ENCODE data around the gene RDX.
"Not testable (repeated sequence)": the region's sequence is repeated elsewhere in the genome, so short reads cannot be mapped to it uniquely, and the experiment has no call there.

The RDX gene

DNA sequence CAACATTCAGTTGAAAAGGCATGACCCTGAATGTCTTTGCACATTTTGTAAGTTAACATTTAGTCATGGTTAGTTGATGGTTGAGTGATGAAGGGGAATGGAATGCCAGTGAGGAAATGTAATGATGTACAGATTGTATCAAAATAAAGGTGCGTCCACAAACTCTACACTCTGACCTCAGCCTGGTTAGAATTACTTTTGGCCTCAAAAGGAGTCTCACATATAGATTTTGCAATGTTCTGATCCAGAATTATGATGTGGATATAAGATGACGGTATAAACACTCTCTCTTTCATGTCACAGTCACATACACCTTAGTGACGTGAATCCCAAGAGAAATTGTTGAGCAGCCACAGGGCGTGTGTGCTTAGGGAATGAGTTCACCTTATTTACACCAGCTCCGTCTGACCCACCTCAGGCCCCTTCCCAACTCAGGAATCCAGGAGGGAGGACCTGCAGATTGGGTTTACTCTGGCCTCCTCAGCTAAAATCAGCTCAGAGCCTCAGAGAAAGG lies 100.1 kb downstream of the RDX start:
- DNase-seq (ENCODE audit: extremely low read depth, low read depth) = peak; percentile 20
- no peak overlapping the region for H3K4me3 ChIP-seq (replicated peaks; ENCODE audit: low read depth, low read length)
- TF ChIP-seq, protein P1, sequence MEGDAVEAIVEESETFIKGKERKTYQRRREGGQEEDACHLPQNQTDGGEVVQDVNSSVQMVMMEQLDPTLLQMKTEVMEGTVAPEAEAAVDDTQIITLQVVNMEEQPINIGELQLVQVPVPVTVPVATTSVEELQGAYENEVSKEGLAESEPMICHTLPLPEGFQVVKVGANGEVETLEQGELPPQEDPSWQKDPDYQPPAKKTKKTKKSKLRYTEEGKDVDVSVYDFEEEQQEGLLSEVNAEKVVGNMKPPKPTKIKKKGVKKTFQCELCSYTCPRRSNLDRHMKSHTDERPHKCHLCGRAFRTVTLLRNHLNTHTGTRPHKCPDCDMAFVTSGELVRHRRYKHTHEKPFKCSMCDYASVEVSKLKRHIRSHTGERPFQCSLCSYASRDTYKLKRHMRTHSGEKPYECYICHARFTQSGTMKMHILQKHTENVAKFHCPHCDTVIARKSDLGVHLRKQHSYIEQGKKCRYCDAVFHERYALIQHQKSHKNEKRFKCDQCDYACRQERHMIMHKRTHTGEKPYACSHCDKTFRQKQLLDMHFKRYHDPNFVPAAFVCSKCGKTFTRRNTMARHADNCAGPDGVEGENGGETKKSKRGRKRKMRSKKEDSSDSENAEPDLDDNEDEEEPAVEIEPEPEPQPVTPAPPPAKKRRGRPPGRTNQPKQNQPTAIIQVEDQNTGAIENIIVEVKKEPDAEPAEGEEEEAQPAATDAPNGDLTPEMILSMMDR (IDR thresholded peaks at IDR 0.05; ENCODE audit: low read depth, low read length, missing control alignments) = no peak

DNA sequence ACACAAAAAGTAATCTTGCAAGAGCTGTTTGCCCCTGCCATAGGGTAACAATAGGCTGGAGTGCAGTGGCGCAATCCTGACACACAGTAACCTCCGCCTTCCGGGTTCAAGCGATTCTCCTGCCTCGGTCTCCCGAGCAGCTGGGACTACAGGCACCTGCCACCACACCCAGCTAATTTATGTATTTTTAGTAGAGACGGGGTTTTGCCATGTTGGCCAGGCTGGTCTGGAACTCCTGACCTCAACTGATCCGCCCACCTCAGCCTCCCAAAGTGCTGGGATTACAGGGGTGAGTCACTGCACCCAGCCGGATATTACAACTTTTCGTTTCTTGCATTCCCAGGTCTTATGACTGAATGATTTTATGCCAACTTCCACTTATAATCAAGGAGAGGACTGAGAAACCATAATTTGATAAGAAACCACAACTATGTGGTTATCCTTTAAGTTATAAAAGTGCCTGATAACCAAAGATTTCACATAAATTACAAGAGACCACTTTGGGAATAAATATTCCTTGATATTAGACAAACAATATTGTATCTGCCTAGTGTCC lies 102.1 kb downstream of the RDX start:
- H3K4me3 ChIP-seq (replicated peaks; ENCODE audit: low read depth, low read length) = not testable (repeated sequence)
- peak; percentile 33 for DNase-seq (ENCODE audit: extremely low read depth, low read depth)

DNA sequence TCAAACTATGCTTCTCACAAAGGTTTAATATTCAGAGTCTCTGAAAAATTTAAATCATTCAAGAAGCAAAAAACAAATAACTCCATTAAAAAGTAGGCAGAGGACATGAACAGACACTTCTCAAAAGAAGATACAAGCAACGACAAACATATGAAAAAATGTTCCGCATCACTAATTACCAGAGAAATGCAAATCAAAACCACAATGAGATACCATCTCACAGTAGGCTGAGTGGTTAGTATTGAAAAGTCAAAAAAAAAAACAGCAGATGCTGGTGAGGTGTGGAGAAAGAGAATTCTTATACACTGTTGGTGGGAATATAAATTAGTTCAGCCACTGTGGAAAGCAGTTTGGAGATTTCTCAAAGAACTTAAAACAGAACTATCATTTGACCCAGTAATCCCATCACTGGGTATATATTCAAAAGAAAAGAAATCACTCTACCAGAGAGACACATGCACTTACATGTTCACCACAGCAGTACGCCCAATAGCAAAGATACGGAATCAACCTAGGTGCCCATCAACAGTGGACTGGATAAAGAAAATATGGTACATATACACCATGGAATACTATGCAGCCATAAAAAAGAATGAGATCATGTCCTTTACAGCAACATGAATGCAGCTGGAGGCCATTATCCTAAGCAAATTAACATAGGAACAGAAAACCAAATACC lies 103.7 kb downstream of the RDX start:
- DNase-seq (ENCODE audit: extremely low read depth, low read depth); H3K4me3 ChIP-seq (replicated peaks; ENCODE audit: low read depth, low read length): not testable (repeated sequence)

DNA sequence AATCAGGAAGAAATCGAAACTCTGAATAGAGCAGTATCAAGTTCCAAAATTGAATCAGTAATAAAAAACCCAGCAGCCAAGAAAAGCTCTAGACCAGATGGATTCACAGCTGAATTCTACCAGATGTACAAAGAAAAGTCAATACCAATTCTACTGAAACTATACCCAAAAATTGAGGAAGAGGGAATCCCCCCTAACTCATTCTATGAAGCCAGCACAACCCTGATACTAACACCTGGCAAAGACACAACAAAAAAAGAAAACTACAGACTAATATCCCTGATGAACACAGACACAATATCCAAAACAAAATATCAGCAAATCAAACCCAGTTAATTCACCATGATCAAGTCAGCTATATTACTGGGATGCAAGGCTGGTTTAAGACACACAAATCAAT lies 105.5 kb downstream of the RDX start:
- no peak overlapping the region for H3K4me3 ChIP-seq (replicated peaks; ENCODE audit: low read depth, low read length)
- TF ChIP-seq, protein P1 (IDR thresholded peaks at IDR 0.05; ENCODE audit: low read depth, low read length, missing control alignments) = no peak
- no peak for DNase-seq (ENCODE audit: extremely low read depth, low read depth)

DNA sequence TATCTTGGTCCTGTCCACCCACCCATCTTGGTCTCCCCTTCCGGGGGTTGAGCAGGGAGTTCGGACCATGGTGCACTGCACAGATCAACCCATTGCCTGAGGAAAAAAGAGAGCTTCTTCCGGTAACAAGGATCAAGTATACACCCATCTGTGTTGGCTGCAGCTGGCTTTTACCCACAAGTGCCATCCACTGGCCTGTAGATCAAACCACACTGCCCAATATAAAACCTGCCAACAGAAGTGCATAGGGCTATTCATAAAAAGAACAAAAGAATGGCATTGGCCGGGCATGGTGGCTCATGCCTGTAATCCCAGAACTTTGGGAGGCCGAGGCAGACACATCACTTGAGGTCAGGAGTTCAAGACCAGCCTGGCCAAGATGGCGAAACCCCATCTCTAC lies 108.7 kb downstream of the RDX start:
- no peak overlapping the region for H3K4me3 ChIP-seq (replicated peaks; ENCODE audit: low read depth, low read length)
- TF ChIP-seq, protein P1 (IDR thresholded peaks at IDR 0.05; ENCODE audit: low read depth, low read length, missing control alignments) = no peak
- no peak for DNase-seq (ENCODE audit: extremely low read depth, low read depth)

DNA sequence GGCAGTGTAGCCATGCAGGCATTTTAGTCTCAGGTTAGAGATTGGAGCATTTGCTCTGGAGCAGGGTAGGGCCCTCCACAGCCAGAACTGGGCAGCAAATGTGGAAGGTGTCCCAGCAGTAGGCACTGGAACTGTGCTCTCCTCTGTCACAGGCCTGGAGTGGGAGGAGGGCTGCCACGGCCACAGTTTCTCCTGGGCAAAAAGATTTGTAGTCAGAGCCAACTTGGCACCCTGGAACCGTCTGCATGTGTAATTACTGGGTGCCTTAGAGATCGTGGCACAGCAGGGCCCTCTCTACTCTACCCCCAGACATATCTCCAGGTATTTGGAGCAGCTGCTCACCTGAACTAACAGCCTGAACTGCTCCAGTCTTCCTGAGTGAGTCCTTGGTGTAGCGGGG lies 109.5 kb downstream of the RDX start:
- no peak overlapping the region for H3K4me3 ChIP-seq (replicated peaks; ENCODE audit: low read depth, low read length)
- TF ChIP-seq, protein P1 (IDR thresholded peaks at IDR 0.05; ENCODE audit: low read depth, low read length, missing control alignments) = no peak
- DNase-seq (ENCODE audit: extremely low read depth, low read depth) = no peak

DNA sequence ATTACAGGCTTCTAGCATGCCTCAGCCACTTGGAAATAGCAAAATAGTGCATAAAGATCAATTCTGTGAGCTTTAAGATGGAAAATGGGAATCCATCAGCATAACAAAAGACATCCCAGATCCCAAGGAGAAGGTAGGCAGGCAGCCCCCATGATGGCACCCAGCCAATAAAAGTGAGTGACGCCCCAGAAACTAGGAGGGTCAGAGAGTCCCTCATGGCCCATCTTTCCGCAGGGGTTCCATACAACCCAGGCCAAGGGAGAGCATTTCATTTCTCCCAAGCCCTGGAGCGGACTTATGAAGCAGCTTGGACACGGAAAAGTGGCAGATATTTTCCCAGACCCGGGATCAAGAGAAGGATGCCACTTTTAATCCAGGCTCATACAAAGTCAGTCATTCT lies 110.0 kb downstream of the RDX start:
- no peak for DNase-seq (ENCODE audit: extremely low read depth, low read depth)
- TF ChIP-seq, protein P1 (IDR thresholded peaks at IDR 0.05; ENCODE audit: low read depth, low read length, missing control alignments) = no peak

DNA sequence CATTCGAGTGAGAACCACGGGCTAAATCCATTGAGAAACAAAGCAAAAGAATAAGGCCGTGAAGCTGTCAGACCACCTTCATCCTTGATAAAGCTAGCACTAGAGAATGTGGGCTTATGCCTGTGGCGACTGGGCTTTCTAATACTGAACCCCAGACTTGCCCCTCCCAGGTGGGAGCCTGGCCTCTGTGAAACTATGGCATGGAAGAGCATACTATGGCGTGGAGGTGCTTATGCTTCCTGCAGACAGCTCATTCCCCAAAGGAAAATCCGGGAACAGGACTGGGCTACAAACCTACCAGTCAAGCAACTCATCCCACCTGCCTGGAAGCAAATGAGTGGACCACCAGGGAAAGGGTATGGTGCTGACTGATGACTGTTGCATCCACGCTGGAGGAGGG lies 110.8 kb downstream of the RDX start:
- TF ChIP-seq, protein P1 (IDR thresholded peaks at IDR 0.05; ENCODE audit: low read depth, low read length, missing control alignments) = no peak
- no peak for DNase-seq (ENCODE audit: extremely low read depth, low read depth)
- H3K4me3 ChIP-seq (replicated peaks; ENCODE audit: low read depth, low read length) = no peak overlapping the region

More for the DNA sequence above, 110.0 kb downstream of the RDX start:
- H3K4me3 ChIP-seq (replicated peaks; ENCODE audit: low read depth, low read length) = no peak overlapping the region
